Endothelial cell (in vitro differentiated cells): ENCODE data around the gene DYNC1I2. TPM values are rescaled to one million over a fixed set of nuclear protein-coding genes. Genes with fewer than 3 reads are reported as not detected.

Source experiments
- DNase-seq: peaks from one replicate; pipeline ENCODE4 v3.0.0; 2021; ENCODE audit warnings: low spot score
- H3K27ac Mint-ChIP-seq: one replicate; pipeline ENCODE4 v1.8.0; 2021; ENCODE audit warnings: mixed read lengths, inconsistent platforms; ENCODE audit not compliant: unreplicated experiment
- H3K27me3 Mint-ChIP-seq: one replicate; pipeline ENCODE4 v1.8.0; 2021; ENCODE audit warnings: mild to moderate bottlenecking, moderate library complexity, mixed read lengths, inconsistent platforms; ENCODE audit not compliant: unreplicated experiment
- H3K36me3 Mint-ChIP-seq: one replicate; pipeline ENCODE4 v1.8.0; 2021; ENCODE audit warnings: mild to moderate bottlenecking, low read depth, mixed read lengths, inconsistent platforms; ENCODE audit not compliant: unreplicated experiment
- H3K4me1 Mint-ChIP-seq: one replicate; pipeline ENCODE4 v1.8.0; 2021; ENCODE audit warnings: mild to moderate bottlenecking, mixed read lengths, inconsistent platforms; ENCODE audit not compliant: unreplicated experiment
- H3K4me3 Mint-ChIP-seq: one replicate; pipeline ENCODE4 v1.8.0; 2021; ENCODE audit warnings: mild to moderate bottlenecking, mixed read lengths, inconsistent platforms; ENCODE audit not compliant: unreplicated experiment
- H3K9me3 Mint-ChIP-seq: one replicate; pipeline ENCODE4 v1.8.0; 2021; ENCODE audit warnings: mixed read lengths, inconsistent platforms; ENCODE audit not compliant: unreplicated experiment
- total RNA-seq: library from RNA; stranded (reverse); fragmentation: NEBNext Ultra II Directional; extraction: Animal tissue kit (Norgen Biotek cat#: 25700); gene quantifications from one replicate; pipeline ENCODE4 v1.2.1, GENCODE V29; 2021; ENCODE audit not compliant: unreplicated experiment
- TF ChIP-seq, protein P1 (sequence below): fragments of 200-600 bp; sonication (generic); IDR thresholded peaks from one replicate; pipeline ENCODE4 v1.5.0; 2021; ENCODE audit warnings: antibody characterized with exemption; ENCODE audit not compliant: unreplicated experiment

Gene DYNC1I2
- total RNA-seq, 1 donor from 2014 or later, result 121 TPM

DNA sequence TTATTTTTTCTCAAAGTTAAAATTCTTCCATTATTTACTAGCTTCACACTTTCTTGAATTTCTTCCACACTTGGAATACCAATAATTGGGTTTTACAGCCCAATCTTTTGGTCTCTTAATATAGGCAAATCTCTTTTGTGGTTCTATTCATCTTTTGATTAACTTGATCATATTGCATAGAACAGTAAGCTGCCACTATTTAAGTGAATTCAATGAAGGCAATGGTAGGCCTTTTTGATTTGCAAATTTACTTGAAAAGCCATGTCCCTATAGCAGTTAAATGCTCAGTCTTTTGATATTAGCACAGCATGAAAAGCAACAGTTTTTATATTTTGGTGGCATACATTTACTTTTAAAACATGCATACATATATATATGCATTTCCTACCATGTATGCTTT is 20.2 kb upstream of the DYNC1I2 start:
- TF ChIP-seq, protein P1, sequence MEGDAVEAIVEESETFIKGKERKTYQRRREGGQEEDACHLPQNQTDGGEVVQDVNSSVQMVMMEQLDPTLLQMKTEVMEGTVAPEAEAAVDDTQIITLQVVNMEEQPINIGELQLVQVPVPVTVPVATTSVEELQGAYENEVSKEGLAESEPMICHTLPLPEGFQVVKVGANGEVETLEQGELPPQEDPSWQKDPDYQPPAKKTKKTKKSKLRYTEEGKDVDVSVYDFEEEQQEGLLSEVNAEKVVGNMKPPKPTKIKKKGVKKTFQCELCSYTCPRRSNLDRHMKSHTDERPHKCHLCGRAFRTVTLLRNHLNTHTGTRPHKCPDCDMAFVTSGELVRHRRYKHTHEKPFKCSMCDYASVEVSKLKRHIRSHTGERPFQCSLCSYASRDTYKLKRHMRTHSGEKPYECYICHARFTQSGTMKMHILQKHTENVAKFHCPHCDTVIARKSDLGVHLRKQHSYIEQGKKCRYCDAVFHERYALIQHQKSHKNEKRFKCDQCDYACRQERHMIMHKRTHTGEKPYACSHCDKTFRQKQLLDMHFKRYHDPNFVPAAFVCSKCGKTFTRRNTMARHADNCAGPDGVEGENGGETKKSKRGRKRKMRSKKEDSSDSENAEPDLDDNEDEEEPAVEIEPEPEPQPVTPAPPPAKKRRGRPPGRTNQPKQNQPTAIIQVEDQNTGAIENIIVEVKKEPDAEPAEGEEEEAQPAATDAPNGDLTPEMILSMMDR, result no peak
- no peak for DNase-seq
- Mint-ChIP-seq H3K9me3 (no peaks in the 10 kb centered on the region), H3K27ac (no peak overlapping the region), H3K4me3 (no peak overlapping the region), H3K36me3 (no peaks in the 10 kb centered on the region), H3K27me3 (no peaks in the 10 kb centered on the region), H3K4me1 (peaks cover 13% of the 10 kb centered on the region)

DNA sequence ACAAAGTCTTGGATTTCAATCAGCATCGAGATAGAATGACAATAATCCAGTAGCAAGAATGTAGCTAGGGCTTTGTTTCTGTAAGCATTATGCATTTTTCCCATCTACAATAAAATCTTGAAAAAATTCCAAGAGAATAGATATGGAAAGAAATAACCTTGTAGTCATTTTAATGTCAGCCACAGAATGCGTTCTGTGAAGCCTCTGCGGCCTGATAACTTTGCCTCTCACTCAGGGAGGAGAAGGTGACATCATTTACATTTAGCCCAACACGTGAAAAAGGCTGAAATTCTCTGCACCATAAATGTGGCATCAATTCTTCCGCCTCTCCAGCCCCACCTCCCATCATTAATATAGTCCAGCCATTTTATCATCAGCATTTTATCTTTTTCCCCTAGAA is 19.1 kb upstream of the DYNC1I2 start:
- no peaks in the 10 kb centered on the region for H3K27me3 Mint-ChIP-seq
- TF ChIP-seq, protein P1, result no peak
- no peak for DNase-seq
- no peak overlapping the region for H3K4me3 Mint-ChIP-seq
- no peak overlapping the region for H3K27ac Mint-ChIP-seq
- H3K9me3 Mint-ChIP-seq, result no peaks in the 10 kb centered on the region
- no peaks in the 10 kb centered on the region for H3K36me3 Mint-ChIP-seq
- peaks cover 16% of the 10 kb centered on the region for H3K4me1 Mint-ChIP-seq

DNA sequence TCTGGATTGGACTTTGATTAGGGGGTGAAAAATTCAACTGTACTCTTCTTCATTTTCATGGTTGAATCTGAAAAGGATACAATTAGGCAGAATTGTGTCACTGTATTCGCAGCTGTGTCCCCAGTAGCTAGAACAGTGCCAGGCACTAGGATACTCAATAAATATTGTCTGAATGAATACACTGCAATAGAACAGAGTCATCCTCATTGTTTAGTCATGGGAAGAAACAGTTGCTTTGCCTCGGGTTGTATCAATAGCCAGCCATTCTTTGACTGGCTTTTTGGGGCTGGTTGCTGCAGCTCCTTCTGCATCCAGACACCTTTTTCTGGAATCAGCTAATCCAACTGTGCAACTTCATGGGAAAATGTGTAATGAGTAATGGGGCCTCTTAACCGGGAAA is 18.1 kb upstream of the DYNC1I2 start:
- TF ChIP-seq, protein P1, result no peak
- Mint-ChIP-seq H3K4me1 (peaks cover 20% of the 10 kb centered on the region), H3K27me3 (no peaks in the 10 kb centered on the region)

DNA sequence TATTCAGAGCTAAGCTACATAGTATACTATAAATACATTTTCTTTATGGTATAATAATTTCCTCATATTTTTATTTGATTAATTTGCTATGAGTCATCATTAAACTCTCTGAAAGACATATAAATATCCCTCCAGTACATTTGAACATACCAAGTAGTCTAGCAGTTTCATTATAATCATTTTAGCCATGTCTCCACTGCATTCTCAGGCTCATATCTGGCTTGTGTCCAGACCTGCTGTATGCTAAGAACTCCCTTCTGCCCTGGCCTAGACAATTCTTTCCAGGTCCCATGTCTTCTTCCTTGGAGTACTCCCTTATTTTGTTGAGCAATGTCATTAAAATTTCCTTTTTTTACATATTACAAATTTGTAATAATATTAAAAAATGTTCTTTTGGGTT is 16.6 kb upstream of the DYNC1I2 start:
- H3K9me3 Mint-ChIP-seq, result no peaks in the 10 kb centered on the region
- no peak overlapping the region for H3K27ac Mint-ChIP-seq
- no peak overlapping the region for H3K4me3 Mint-ChIP-seq
- peaks cover 20% of the 10 kb centered on the region for H3K4me1 Mint-ChIP-seq
- TF ChIP-seq, protein P1, result no peak
- no peaks in the 10 kb centered on the region for H3K27me3 Mint-ChIP-seq
- H3K36me3 Mint-ChIP-seq, result no peaks in the 10 kb centered on the region
- DNase-seq, result no peak

More for the DNA sequence above, 18.1 kb upstream of the DYNC1I2 start:
- H3K36me3 Mint-ChIP-seq, result no peaks in the 10 kb centered on the region
- DNase-seq, result no peak
- H3K27ac Mint-ChIP-seq, result no peak overlapping the region
- H3K4me3 Mint-ChIP-seq, result no peak overlapping the region
- H3K9me3 Mint-ChIP-seq, result no peaks in the 10 kb centered on the region

DNA sequence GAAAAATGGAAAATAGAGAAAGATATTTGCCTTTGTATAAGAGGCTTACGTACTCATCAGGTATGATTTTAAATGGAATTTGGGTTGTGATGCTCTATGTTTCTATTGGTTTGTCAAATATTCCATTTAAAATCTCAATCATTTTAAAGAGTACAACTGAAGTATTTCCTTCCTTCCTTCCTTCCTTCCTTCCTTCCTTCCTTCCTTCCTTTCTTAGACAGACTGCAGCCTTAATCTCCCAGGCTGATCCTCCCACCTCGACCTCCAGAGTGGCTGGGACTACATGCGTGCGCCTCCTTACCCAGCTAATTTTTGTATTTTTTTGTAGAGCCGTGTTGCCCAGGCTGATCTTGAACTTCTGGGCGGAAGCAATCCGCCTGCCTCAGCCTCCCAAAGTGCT is 15.4 kb upstream of the DYNC1I2 start:
- no peaks in the 10 kb centered on the region for H3K36me3 Mint-ChIP-seq
- no peak overlapping the region for H3K4me3 Mint-ChIP-seq
- no peaks in the 10 kb centered on the region for H3K9me3 Mint-ChIP-seq
- H3K27ac Mint-ChIP-seq, result no peak overlapping the region
- no peak for DNase-seq
- peaks cover 20% of the 10 kb centered on the region for H3K4me1 Mint-ChIP-seq
- no peaks in the 10 kb centered on the region for H3K27me3 Mint-ChIP-seq
- TF ChIP-seq, protein P1, result no peak
